Measurements from ENCODE around the gene EPB41L4B.
"Not testable (repeated sequence)": the region's sequence is repeated elsewhere in the genome, so short reads cannot be mapped to it uniquely, and the experiment has no call there.

GRCh38 chr9:109126671-109127070 is 194.2 kb downstream of the EPB41L4B start:
- not testable (repeated sequence) for TF ChIP-seq TAF1 (IDR thresholded peaks at IDR 0.05; ENCODE audit: low read depth, low read length); POLR2A (IDR thresholded peaks at IDR 0.05; ENCODE audit: low read depth, low read length); POU2F2 (IDR thresholded peaks at IDR 0.05; ENCODE audit: low read depth, low read length); PAX5 (IDR thresholded peaks at IDR 0.05; ENCODE audit: insufficient read depth, low read length, severe bottlenecking); POLR2AphosphoS5 (IDR thresholded peaks at IDR 0.05; ENCODE audit: low read depth, low read length); SPI1 (IDR thresholded peaks at IDR 0.05; ENCODE audit: low read depth, low read length)

Measured in GM12891 (cell line).